B cell (primary cell): ENCODE measurements around the gene PGAP3. TPM values are rescaled to one million over a fixed set of nuclear protein-coding genes. Genes with fewer than 3 reads are reported as not detected.

Experiments used
- ATAC-seq: fragments of 200-7000 bp; cut with Tn5 transposase; one replicate; pipeline ENCODE4 v1.10.0; 2021; ENCODE audit warnings: low read depth, mild to moderate bottlenecking, moderate number of reproducible peaks, moderate library complexity
- CTCF ChIA-PET: fragments of 350-600 bp; sonication (Branson Sonifier 250); formaldehyde crosslinking; loops from one replicate; lab custom pipeline; 2021; ENCODE audit warnings: antibody characterized with exemption, inconsistent platforms; lab: Charles Lee
- POLR2A ChIA-PET: fragments of 350-600 bp; sonication (Branson Sonifier 250); formaldehyde crosslinking; loops from one replicate; lab custom pipeline; 2021; ENCODE audit warnings: antibody characterized with exemption; lab: Charles Lee
- DNase-seq: peaks from one replicate; pipeline ENCODE4 v3.0.0; 2013
- H2AFZ ChIP-seq: 2 replicates; pipeline ENCODE4 v1.6.1; 2012; ENCODE audit warnings: mild to moderate bottlenecking, low read depth, low read length; ENCODE audit not compliant: insufficient read depth, poor library complexity, severe bottlenecking
- H3K27ac ChIP-seq, 2 donors: 1 replicate in 1 of 2; 2 replicates in 1 of 2; pipeline ENCODE4 v1.5.1; 2012 to 2013; ENCODE audit warnings: low read length in 2 of 2, mild to moderate bottlenecking in 2 of 2, moderate library complexity in 1 of 2
- H3K27me3 ChIP-seq, 4 experiments: fragments of 200-600 bp in 1 of 4; sonication (generic) in 1 of 4; replicated peaks in 1 of 4; 1 replicate in 2 of 4; 2 replicates in 2 of 4; pipeline versions ENCODE4 v1.6.1 to v1.7.0; 2013 to 2016; ENCODE audit warnings: low read length in 3 of 4, mild to moderate bottlenecking in 2 of 4, mixed read lengths in 1 of 4, moderate library complexity in 1 of 4; ENCODE audit not compliant: insufficient read depth in 4 of 4, control insufficient read depth in 3 of 4; ENCODE audit errors: control extremely low read depth in 1 of 4
- H3K36me3 ChIP-seq, 2 experiments: replicated peaks in 1 of 2; 1 replicate in 1 of 2; 2 replicates in 1 of 2; pipeline versions ENCODE4 v1.6.1 to v1.7.1; 2013; ENCODE audit warnings: low read length in 1 of 2; ENCODE audit not compliant: insufficient read depth in 2 of 2, control insufficient read depth in 1 of 2; ENCODE audit errors: control extremely low read depth in 1 of 2, extremely low read depth in 1 of 2
- H3K4me1 ChIP-seq, 2 donors: fragments of 200-600 bp in 1 of 2; sonication (generic) in 1 of 2; 1 replicate in 1 of 2; 2 replicates in 1 of 2; pipeline versions ENCODE4 v1.5.1 to v1.6.1; 2013 to 2017; ENCODE audit warnings: low read length in 2 of 2; ENCODE audit not compliant: control insufficient read depth in 2 of 2, insufficient read depth in 2 of 2
- H3K4me2 ChIP-seq: replicated peaks from 2 replicates; pipeline ENCODE3; 2012; ENCODE audit warnings: mild to moderate bottlenecking, low read depth, low read length; ENCODE audit not compliant: poor library complexity, severe bottlenecking
- H3K4me3 ChIP-seq, 5 experiments: fragments of 200-600 bp in 1 of 5; sonication (generic) in 1 of 5; 1 replicate in 3 of 5; 2 replicates in 2 of 5; pipeline versions ENCODE4 v1.5.1 to v1.7.0; 2011 to 2016; ENCODE audit warnings: low read length in 4 of 5, mild to moderate bottlenecking in 4 of 5, low read depth in 2 of 5, control low read depth in 1 of 5, moderate library complexity in 1 of 5; ENCODE audit not compliant: insufficient read depth in 1 of 5; ENCODE audit errors: control extremely low read depth in 1 of 5, extremely low read depth in 1 of 5
- H3K79me2 ChIP-seq: fragments of 200-600 bp; sonication (generic); one replicate; pipeline ENCODE4 v1.6.0; 2016; ENCODE audit warnings: low read length; ENCODE audit not compliant: control insufficient read depth, insufficient read depth
- H3K9ac ChIP-seq: fragments of 200-600 bp; sonication (generic); 2 replicates; pipeline ENCODE4 v1.6.1; 2017; ENCODE audit warnings: mild to moderate bottlenecking, low read length, moderate library complexity
- H3K9me3 ChIP-seq, 3 donors: one replicate each; pipeline versions ENCODE4 v1.6.1 to v1.7.1; 2013; ENCODE audit warnings: low read length in 2 of 3; ENCODE audit not compliant: control insufficient read depth in 2 of 3, insufficient read depth in 1 of 3; ENCODE audit errors: control extremely low read depth in 1 of 3
- H4K20me1 ChIP-seq: 2 replicates; pipeline ENCODE4 v1.6.0; 2012; ENCODE audit warnings: mild to moderate bottlenecking, low read length; ENCODE audit not compliant: insufficient read depth, control insufficient read depth, poor library complexity, severe bottlenecking
- H3K27ac Mint-ChIP-seq: one replicate; pipeline ENCODE4 v1.8.0; 2021; ENCODE audit warnings: mixed read lengths
- H3K27me3 Mint-ChIP-seq: one replicate; pipeline ENCODE4 v1.8.0; 2021; ENCODE audit warnings: mixed read lengths
- H3K4me1 Mint-ChIP-seq: one replicate; pipeline ENCODE4 v1.8.0; 2021; ENCODE audit warnings: mixed read lengths
- H3K4me3 Mint-ChIP-seq: one replicate; pipeline ENCODE4 v1.8.0; 2021; ENCODE audit warnings: mixed read lengths
- H3K9me3 Mint-ChIP-seq: one replicate; pipeline ENCODE4 v1.8.0; 2022; ENCODE audit warnings: mixed read lengths; ENCODE audit not compliant: insufficient read depth
- EZH2 ChIP-seq: IDR thresholded peaks from 2 replicates; pipeline ENCODE4 v1.6.1; 2012; ENCODE audit warnings: borderline replicate concordance, low read depth, mild to moderate bottlenecking, moderate library complexity, low read length; ENCODE audit not compliant: insufficient read depth, poor library complexity, severe bottlenecking
- WGBS: methylation state at CpG from one replicate; pipeline ENCODE4 v1.1.5; 2013; ENCODE audit warnings: missing lambda C conversion rate; ENCODE audit not compliant: insufficient coverage; 5-methylcytosine and 5-hydroxymethylcytosine counted together
- intact Hi-C: fragments of 100-400 bp; cut with micrococcal nuclease; formaldehyde crosslinking; loops from one replicate; pipeline ENCODE4 v1.10.0; 2022
- polyA plus RNA-seq: library from polyadenylated mRNA; depleted of rRNA; stranded (reverse); fragments of >200 nt; gene quantifications from 2 replicates; pipeline ENCODE4 v1.2.3, GENCODE V29; 2012
- total RNA-seq, 2 donors: library from RNA; stranded (reverse); fragments of 120-200 nt in 1 of 2; gene quantifications; 1 replicate in 1 of 2; 2 replicates in 1 of 2; pipeline versions ENCODE4 v1.2.3 to v1.2.4, GENCODE V29; 2013 to 2022
- TF ChIP-seq, protein P1 (sequence below): fragments of 200-600 bp; IDR thresholded peaks from one replicate; pipeline ENCODE4 v1.8.0; 2022; ENCODE audit warnings: antibody characterized with exemption, mild to moderate bottlenecking

PGAP3 gene
- total and polyA plus RNA-seq, 2 donors (not counting 1 experiment from before 2014, with no cell fraction given) = 27.4 to 34.3 TPM

DNA sequence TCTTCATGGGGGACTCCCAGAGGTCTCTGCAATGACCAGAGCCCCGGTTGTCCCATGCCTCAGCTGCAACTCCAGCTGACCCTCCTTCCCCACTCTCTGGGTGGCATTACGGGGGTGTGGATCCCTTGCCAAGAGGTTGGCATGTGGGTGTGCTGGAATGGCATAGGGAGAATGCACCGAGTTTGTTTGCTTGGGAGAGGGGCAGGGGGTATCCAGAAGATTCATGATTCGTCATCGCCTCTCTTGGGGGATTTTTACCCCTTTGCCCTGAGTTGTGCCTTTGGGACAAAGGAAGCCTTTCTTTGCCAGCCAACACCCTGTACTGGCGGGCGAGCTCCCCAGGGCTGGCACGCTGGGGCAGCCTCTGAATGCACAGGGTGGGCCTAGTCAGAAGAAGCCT is 18.5 kb upstream of the PGAP3 start:
- Histone ChIP-seq H3K27ac (no peak overlapping the region), H3K4me2 (no peak overlapping the region), H3K4me3 (no peak overlapping the region), H3K4me1 (peaks cover 12 to 19% of the 10 kb centered on the region in 2 donors), H2AFZ (no peak overlapping the region), H3K27me3 (peaks cover 0 to 7% (median 2%) of the 10 kb centered on the region in 4 experiments), H4K20me1 (no peaks in the 10 kb centered on the region), H3K36me3 (no peaks in the 10 kb centered on the region), H3K79me2 (no peaks in the 10 kb centered on the region), H3K9ac (no peak overlapping the region), H3K9me3 (no peaks in the 10 kb centered on the region)
- Mint-ChIP-seq H3K9me3 (no peaks in the 10 kb centered on the region), H3K27me3 (peaks cover 9% of the 10 kb centered on the region), H3K27ac (no peak overlapping the region), H3K4me1 (peaks cover 14% of the 10 kb centered on the region), H3K4me3 (no peak overlapping the region)
- DNase-seq (no peak), ATAC-seq (no peak)
- ChIA-PET POLR2A (no interaction called here), CTCF (interaction anchor here (1.6 kb wide), 1 partner anchor 10 kb away, joined by 3 read pairs; no protein-coding TSS in a partner anchor)
- TF ChIP-seq EZH2 = no peak
- intact Hi-C loops = no loop called here
- WGBS = 100% methylated on average over 5 of the region's 8 CpGs

DNA sequence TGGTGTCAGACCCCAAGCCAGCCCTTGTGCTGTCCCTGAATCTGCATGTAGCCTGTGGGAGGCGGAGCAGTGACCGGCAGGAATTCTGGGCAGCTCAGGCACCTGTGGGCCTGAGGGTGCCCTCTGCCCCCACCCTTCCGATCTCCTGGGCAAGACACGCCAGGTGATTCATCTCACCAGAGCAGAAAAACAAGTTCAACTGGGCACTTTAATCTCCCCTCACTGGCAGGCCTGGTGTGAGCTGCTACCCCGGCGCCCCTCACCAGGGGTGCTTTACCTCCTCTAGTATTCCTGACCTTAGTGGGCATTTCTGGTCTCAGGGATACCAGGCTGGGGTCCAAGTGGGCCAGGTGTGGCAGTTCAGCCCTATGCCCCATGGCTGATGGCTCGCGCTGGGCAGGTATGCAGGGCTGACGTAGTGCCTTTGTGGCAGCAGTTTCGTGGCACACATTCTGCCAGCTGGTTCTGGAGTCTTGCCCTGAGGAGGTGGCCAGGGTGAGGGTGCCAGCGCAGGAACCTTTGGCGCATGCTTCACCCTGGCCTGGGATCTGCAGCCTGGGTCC is 18.0 kb upstream of the PGAP3 start:
- Histone ChIP-seq H4K20me1 (no peaks in the 10 kb centered on the region), H3K4me2 (no peak overlapping the region), H3K4me3 (no peak overlapping the region), H3K27ac (no peak overlapping the region), H3K27me3 (peaks cover 0 to 12% (median 5%) of the 10 kb centered on the region in 4 experiments), H3K9me3 (no peaks in the 10 kb centered on the region), H3K79me2 (no peaks in the 10 kb centered on the region), H3K4me1 (peaks cover 15 to 19% of the 10 kb centered on the region in 2 donors), H3K36me3 (no peaks in the 10 kb centered on the region), H3K9ac (no peak overlapping the region), H2AFZ (no peak overlapping the region)
- H3K4me1 Mint-ChIP-seq = peaks cover 16% of the 10 kb centered on the region
- intact Hi-C loops = no loop called here
- TF ChIP-seq, protein P1, sequence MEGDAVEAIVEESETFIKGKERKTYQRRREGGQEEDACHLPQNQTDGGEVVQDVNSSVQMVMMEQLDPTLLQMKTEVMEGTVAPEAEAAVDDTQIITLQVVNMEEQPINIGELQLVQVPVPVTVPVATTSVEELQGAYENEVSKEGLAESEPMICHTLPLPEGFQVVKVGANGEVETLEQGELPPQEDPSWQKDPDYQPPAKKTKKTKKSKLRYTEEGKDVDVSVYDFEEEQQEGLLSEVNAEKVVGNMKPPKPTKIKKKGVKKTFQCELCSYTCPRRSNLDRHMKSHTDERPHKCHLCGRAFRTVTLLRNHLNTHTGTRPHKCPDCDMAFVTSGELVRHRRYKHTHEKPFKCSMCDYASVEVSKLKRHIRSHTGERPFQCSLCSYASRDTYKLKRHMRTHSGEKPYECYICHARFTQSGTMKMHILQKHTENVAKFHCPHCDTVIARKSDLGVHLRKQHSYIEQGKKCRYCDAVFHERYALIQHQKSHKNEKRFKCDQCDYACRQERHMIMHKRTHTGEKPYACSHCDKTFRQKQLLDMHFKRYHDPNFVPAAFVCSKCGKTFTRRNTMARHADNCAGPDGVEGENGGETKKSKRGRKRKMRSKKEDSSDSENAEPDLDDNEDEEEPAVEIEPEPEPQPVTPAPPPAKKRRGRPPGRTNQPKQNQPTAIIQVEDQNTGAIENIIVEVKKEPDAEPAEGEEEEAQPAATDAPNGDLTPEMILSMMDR = no peak
- TF ChIP-seq EZH2 = no peak
- no peak for DNase-seq
- ChIA-PET CTCF (interaction anchor here (1.6 kb wide), 1 partner anchor 10 kb away, joined by 3 read pairs; no protein-coding TSS in a partner anchor), POLR2A (no interaction called here)
- peaks cover 14% of the 10 kb centered on the region for H3K27me3 Mint-ChIP-seq
- WGBS = 97% methylated on average over 11 of the region's 12 CpGs
- H3K4me3 Mint-ChIP-seq = no peak overlapping the region
- no peak for ATAC-seq
- H3K9me3 Mint-ChIP-seq = no peaks in the 10 kb centered on the region
- no peak overlapping the region for H3K27ac Mint-ChIP-seq
